ENCODE results near the gene UBL3.

DNA sequence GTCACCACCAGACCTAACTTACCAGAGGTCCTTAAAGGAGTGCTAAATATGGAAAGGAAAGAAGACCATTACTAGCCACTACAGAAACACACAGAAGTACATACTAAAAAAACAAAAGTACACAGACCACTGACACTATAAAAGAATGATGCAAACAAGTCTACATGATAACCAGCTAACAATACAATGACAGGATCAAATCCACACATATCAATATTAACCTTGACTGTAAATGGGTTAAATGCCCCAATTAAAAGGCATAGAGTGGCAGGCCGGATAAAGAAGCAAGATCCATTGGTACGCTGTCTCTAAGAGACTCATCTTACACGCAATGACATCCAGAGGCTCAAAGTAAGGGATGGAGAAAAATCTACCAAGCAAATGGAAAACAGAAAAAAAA, 47.2 kb downstream of the UBL3 start:
- TF ChIP-seq, protein P1, sequence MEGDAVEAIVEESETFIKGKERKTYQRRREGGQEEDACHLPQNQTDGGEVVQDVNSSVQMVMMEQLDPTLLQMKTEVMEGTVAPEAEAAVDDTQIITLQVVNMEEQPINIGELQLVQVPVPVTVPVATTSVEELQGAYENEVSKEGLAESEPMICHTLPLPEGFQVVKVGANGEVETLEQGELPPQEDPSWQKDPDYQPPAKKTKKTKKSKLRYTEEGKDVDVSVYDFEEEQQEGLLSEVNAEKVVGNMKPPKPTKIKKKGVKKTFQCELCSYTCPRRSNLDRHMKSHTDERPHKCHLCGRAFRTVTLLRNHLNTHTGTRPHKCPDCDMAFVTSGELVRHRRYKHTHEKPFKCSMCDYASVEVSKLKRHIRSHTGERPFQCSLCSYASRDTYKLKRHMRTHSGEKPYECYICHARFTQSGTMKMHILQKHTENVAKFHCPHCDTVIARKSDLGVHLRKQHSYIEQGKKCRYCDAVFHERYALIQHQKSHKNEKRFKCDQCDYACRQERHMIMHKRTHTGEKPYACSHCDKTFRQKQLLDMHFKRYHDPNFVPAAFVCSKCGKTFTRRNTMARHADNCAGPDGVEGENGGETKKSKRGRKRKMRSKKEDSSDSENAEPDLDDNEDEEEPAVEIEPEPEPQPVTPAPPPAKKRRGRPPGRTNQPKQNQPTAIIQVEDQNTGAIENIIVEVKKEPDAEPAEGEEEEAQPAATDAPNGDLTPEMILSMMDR (IDR thresholded peaks at IDR 0.05), result no peak
- TF ChIP-seq EZH2 (IDR thresholded peaks at IDR 0.05), result no peak

Measured in neural progenitor cell (in vitro differentiated cells).